Thoracic aorta (tissue), 2 donors: ENCODE data around the gene CDH18. TPM values are rescaled to one million over a fixed set of nuclear protein-coding genes. Genes with fewer than 3 reads are reported as not detected.

ENCODE experiments used
- ATAC-seq: fragments of 150-250 bp; one replicate; pipeline ENCODE4 v1.8.0; 2017; ENCODE audit warnings: low read depth; ENCODE audit not compliant: insufficient number of reproducible peaks, low FRiP score
- DNase-seq: peaks from one replicate; pipeline ENCODE4 v3.0.0-alpha.2; 2020; ENCODE audit warnings: low spot score
- H3K27ac ChIP-seq, 2 donors: fragments of 200-600 bp; sonication (generic); 1 replicate in 1 of 2; 2 replicates in 1 of 2; pipeline ENCODE4 v1.5.1; 2016; ENCODE audit warnings: mild to moderate bottlenecking in 2 of 2, moderate library complexity in 2 of 2
- H3K27me3 ChIP-seq: fragments of 200-600 bp; sonication (generic); replicated peaks from 2 replicates; pipeline ENCODE4 v1.6.0; 2016; ENCODE audit warnings: mild to moderate bottlenecking; ENCODE audit not compliant: insufficient read depth
- H3K36me3 ChIP-seq: fragments of 200-600 bp; sonication (generic); one replicate; pipeline ENCODE4 v1.5.1; 2016
- H3K4me1 ChIP-seq, 2 donors: fragments of 200-600 bp; sonication (generic); 1 replicate in 1 of 2; 2 replicates in 1 of 2; pipeline versions ENCODE4 v1.5.1 to v1.6.0; 2016; ENCODE audit warnings: low read depth in 2 of 2, mild to moderate bottlenecking in 1 of 2; ENCODE audit not compliant: control insufficient read depth in 1 of 2
- H3K4me3 ChIP-seq: fragments of 200-600 bp; sonication (generic); 2 replicates; pipeline ENCODE4 v1.5.1; 2016; ENCODE audit warnings: mild to moderate bottlenecking
- H3K9me3 ChIP-seq: fragments of 200-600 bp; sonication (generic); 2 replicates; pipeline ENCODE4 v1.5.1; 2016
- total RNA-seq, 2 donors: library from RNA; depleted of rRNA; stranded (reverse); fragments of >200 nt; gene quantifications; one replicate each; pipeline versions ENCODE4 v1.1.0 to v1.2.3, GENCODE V29; 2016
- TF ChIP-seq, protein P1 (sequence below): fragments of 200-600 bp; sonication (generic); IDR thresholded peaks from one replicate; pipeline ENCODE4 v1.5.1; 2019; ENCODE audit warnings: antibody characterized with exemption

The CDH18 gene
- total RNA-seq, 2 donors from 2014 or later: not detected

DNA sequence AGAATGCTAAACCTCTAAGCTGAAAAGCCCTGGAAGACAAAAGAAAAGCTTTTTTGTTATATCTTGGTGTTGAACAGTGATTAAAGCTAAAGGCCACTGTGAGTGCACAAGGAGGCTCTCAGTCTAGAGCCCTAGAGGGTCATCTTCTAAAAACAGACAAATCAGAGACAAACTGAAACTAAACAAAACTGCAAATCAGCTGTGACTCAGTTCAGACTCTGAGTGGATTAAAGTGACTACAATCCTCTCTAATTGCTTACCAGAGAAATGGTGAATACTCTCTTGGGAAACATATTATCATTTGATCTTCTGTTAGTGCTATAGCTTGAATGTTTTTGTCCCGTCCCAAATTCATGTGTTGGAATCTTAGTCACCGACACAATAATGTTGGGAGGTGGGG is 491.9 kb downstream of the CDH18 start:
- TF ChIP-seq, protein P1, sequence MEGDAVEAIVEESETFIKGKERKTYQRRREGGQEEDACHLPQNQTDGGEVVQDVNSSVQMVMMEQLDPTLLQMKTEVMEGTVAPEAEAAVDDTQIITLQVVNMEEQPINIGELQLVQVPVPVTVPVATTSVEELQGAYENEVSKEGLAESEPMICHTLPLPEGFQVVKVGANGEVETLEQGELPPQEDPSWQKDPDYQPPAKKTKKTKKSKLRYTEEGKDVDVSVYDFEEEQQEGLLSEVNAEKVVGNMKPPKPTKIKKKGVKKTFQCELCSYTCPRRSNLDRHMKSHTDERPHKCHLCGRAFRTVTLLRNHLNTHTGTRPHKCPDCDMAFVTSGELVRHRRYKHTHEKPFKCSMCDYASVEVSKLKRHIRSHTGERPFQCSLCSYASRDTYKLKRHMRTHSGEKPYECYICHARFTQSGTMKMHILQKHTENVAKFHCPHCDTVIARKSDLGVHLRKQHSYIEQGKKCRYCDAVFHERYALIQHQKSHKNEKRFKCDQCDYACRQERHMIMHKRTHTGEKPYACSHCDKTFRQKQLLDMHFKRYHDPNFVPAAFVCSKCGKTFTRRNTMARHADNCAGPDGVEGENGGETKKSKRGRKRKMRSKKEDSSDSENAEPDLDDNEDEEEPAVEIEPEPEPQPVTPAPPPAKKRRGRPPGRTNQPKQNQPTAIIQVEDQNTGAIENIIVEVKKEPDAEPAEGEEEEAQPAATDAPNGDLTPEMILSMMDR: no peak
- Histone ChIP-seq H3K9me3 (no peaks in the 10 kb centered on the region), H3K27ac (no peak overlapping the region), H3K27me3 (no peaks in the 10 kb centered on the region), H3K4me1 (no peaks in the 10 kb centered on the region), H3K36me3 (no peaks in the 10 kb centered on the region), H3K4me3 (no peak overlapping the region)
- DNase-seq (no peak), ATAC-seq (no peak)

- no peaks in the 10 kb centered on the region for H3K36me3 ChIP-seq
- TF ChIP-seq, protein P1: no peak
- H3K27me3 ChIP-seq: no peaks in the 10 kb centered on the region
- H3K27ac ChIP-seq: no peak overlapping the region
- no peak overlapping the region for H3K4me3 ChIP-seq
- H3K9me3 ChIP-seq: no peaks in the 10 kb centered on the region
- no peak for ATAC-seq
- DNase-seq: no peak
- H3K4me1 ChIP-seq: no peaks in the 10 kb centered on the region
These were observed 495.1 kb downstream of the CDH18 start for GRCh38 chr5:19492861-19493260.

- ATAC-seq (no peak), DNase-seq (no peak)
- Histone ChIP-seq H3K4me3 (no peak overlapping the region), H3K27me3 (no peaks in the 10 kb centered on the region), H3K4me1 (no peaks in the 10 kb centered on the region), H3K36me3 (no peaks in the 10 kb centered on the region), H3K9me3 (no peaks in the 10 kb centered on the region), H3K27ac (no peak overlapping the region)
- TF ChIP-seq, protein P1: no peak
These were observed 499.2 kb downstream of the CDH18 start for GRCh38 chr5:19488786-19489185.

- H3K9me3 ChIP-seq: no peaks in the 10 kb centered on the region
- TF ChIP-seq, protein P1: no peak
- H3K4me3 ChIP-seq: no peak overlapping the region
- no peaks in the 10 kb centered on the region for H3K36me3 ChIP-seq
- DNase-seq (no peak), ATAC-seq (no peak)
- H3K4me1 ChIP-seq: no peaks in the 10 kb centered on the region
- H3K27me3 ChIP-seq: no peaks in the 10 kb centered on the region
- H3K27ac ChIP-seq: no peak overlapping the region
These were observed 500.5 kb downstream of the CDH18 start for GRCh38 chr5:19487480-19487879.

GRCh38 chr5:19479562-19479961 is 508.4 kb downstream of the CDH18 start:
- no peak overlapping the region for H3K27ac ChIP-seq
- no peaks in the 10 kb centered on the region for H3K27me3 ChIP-seq
- no peak for DNase-seq
- H3K36me3 ChIP-seq: no peaks in the 10 kb centered on the region
- no peak for ATAC-seq
- H3K4me1 ChIP-seq: no peaks in the 10 kb centered on the region
- H3K9me3 ChIP-seq: no peaks in the 10 kb centered on the region
- TF ChIP-seq, protein P1: no peak
- H3K4me3 ChIP-seq: no peak overlapping the region
